ENCODE data around the gene PON2. TPM values are rescaled to one million over a fixed set of nuclear protein-coding genes. Genes with fewer than 3 reads are reported as not detected.
"Not testable (repeated sequence)": the region's sequence is repeated elsewhere in the genome, so short reads cannot be mapped to it uniquely, and the experiment has no call there.

Gene PON2
- total RNA-seq, 1 donor from 2014 or later, result 50.5 TPM

DNA sequence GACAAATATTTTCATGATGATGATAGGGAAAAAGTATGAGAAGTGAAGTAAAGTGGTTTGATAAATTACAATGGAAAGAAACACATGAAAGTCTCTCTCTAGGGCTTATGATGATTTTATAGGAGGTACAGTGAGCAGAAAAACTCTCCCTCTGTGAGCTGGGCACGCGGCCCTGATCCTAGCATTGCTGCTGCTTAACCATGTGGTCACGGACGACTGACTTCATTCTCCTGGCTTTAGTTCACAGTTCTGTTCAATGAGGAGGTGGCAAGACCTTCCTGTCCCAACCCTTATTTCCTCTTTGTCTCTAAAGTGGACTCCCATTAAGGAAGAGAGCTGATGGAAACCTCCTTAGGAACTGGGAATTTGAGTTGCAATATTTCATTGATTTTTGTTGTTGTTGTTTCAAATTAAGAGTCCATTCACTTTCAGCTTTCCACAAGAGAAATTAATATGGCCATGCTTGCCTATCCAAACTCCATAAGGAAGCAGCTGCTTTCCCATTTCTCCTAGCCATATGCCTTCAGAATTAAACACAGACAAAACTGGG is 30.4 kb downstream of the PON2 start:
- DNase-seq, result peak; percentile 3

DNA sequence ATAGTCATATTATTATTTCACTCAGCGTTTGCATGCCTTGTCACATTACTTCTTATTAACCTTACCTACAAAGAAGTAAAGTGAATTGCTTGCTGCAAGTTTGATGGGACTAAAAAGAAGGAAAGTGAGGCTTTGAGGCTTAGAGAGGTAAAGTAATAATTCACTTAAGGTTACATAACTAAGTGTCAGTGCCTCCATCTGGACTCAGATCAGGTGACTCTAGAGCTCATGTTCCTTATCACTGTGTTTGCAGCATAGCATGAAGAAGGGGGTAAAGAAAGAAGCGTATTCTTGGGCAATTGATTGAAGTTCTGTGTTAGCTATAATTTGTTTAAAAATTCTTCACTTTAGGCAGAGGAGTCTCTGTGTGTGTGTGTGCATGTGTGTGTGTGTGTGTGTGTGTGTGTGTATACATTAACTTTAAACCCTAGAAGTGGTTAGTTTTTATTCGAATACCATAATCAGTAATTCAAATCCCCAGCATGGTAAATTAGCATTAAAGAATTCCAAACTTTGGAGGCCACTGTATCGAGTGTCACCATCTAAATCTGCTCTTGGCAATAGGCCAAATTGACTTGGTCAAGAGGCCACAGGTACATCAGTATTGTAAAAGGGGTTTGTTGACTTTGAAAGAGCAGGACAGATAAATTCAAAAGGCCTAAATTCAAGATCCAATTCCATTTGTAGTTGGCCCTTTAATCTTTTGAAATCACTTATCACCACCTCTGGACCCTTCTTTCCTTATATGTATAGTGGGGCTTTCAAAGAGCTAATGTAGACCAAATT is 36.5 kb downstream of the PON2 start:
- no peak for DNase-seq

DNA sequence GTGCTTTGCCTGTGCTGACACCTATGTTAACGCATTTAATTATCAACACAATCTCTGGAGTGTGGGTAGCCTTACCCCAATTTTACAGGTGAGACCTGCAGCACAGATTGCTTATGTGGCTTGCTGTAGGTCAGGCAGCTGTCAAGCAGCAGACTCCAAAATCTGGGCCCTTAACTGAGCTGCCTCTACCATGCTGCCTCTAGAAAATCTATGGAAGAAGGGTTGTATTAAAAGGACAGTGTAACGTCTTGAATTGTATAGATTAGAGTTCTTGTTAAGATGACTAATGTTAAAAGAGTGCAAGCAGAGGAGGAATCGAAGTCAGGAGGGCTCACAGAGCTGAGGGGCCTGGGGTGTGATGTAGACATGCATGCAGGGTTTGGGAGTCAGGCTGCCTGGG is 37.4 kb downstream of the PON2 start:
- DNase-seq, result no peak

DNA sequence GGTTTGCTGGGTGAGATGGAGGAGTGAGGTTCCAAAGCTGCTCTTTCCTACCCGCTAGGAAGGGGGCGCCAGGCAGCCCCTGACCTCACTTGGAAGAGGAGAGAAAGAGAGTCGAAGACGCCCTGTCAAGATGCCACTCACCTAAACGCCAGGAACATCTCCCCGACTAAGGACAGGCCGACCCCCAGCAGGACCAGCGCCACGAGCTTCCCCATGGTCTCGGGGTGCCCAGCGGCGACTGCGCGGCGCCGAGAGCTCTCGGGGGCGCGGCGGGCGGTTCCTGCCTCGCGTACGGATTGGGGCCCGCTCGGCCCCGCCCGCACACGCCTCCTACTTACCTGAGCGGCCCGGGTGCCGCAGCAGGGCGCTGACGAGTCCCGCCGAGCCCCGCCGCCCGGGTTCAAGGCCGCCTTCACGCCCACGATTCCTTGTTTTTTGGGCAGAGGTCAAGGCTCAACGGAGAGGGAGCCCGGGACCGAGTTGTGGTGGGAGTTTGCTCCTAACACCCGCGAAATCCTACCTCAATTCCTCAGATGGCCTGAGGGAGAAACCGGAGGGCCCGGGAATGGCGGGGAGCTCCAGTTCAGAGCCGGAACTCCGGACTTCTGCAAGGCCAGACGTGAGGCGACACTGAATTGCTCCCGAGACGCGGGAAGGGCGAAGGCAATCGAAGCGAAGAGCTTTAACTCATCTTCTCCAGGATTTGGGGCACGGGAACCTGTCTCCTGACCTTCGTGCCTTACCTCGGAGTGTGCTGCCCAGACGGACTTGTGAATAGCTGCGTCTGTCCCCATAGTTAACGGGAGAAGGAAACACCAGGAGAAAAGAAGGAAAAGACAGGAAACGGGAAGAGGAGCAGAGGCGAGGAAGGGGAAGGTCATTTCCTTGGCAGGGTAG is 38.4 kb downstream of the PON2 start, which contains the start of gene PON3:
Gene PON3, minus strand, starts transcription at position 240 of the 897 bp plus-strand sequence. Its CDS starts 25 bp downstream, at position 215.
- DNase-seq, result no peak

DNA sequence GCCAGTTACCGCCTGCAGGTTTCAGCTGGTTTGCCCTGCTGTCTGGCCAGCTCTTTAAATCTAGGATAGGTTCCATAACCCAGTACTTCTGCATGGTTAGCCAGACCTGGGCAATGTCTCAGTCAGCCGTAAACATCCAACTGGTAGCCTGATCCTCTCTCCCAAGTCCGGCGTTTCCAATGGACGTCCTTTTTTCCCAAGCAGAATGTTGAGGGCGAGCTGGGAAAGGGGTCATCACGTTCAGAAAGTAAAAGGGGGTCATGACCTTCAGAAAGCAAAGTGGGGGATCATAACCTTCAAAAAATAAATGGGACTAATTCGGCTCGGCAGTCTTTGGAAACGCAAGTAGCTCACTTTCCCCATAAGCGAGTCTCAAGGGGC is 39.1 kb downstream of the PON2 start:
- DNase-seq, result no peak

DNA sequence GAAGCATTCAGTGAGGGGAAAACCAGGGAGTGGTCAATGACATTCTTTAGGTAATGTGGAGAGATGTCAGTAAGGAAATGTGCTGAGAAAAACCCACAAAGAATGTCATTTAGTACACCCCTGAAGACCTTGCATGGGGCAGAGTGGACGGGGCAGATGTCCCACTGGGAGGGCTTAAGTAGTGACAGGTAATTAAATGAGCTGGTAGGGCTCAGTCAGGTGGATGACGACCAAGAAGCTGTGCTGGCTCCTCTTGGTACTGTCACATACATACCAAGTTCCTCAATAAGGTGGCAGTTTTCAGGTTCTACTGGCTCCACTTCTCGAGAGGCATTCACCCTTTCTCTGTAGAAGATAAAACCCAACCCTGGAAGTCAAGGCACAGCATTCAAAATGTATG is 40.5 kb downstream of the PON2 start:
- no peak for DNase-seq

DNA sequence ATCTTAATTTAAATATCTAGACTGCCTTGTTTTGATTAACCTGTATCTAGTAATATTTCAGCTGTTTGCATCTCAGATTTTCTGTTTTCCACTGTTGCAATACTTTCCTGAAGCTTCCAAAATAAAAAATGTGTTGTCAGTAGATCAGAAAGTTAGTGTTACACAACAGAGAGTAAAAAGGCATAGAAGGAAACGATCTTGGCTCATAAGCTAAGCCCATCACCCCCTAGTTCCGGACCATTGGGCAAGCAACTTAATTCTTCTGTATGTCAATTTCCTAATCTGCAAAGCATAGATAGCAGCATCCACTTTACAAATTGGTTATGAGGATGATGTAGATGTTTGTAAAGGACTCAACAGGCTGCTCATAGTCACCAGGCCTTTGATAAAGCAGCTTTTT is 43.1 kb downstream of the PON2 start:
- DNase-seq, result no peak

DNA sequence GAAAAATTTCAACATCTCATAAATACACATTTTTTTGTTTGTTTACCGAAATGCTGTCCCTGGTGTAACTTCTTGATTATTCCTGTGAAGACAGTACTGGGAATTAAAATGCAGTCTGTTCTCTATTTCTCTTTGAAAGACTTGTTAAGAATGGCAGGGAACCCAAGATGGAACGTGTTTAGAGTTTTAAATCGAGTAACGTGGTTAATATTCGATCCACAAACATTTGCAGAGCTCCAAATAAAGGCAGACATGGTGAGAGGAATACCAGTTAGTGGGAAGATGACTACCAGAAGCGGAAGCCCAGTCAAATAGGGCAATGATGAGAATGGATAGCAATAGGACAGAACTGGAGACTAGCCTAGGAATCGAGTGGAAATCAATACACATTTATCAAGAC is 45.3 kb downstream of the PON2 start:
- DNase-seq, result no peak

DNA sequence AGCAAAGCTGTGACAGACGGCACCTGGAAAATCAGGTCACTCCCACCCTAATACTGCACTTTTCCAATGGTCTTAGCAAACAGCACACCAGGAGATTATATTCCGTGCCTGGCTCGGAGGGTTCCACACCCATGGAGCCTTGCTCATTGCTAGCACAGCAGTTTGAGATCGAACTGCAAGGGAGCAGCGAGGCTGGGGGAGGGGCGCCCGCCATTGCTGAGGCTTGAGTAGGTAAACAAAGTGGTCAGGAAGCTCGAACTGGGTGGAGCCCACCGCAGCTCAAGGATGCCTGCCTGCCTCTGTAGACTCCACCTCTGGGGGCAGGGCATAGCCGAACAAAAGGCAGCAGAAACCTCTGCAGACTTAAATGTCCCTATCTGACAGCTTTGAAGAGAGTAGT is 55.4 kb downstream of the PON2 start:
- DNase-seq, result not testable (repeated sequence)

DNA sequence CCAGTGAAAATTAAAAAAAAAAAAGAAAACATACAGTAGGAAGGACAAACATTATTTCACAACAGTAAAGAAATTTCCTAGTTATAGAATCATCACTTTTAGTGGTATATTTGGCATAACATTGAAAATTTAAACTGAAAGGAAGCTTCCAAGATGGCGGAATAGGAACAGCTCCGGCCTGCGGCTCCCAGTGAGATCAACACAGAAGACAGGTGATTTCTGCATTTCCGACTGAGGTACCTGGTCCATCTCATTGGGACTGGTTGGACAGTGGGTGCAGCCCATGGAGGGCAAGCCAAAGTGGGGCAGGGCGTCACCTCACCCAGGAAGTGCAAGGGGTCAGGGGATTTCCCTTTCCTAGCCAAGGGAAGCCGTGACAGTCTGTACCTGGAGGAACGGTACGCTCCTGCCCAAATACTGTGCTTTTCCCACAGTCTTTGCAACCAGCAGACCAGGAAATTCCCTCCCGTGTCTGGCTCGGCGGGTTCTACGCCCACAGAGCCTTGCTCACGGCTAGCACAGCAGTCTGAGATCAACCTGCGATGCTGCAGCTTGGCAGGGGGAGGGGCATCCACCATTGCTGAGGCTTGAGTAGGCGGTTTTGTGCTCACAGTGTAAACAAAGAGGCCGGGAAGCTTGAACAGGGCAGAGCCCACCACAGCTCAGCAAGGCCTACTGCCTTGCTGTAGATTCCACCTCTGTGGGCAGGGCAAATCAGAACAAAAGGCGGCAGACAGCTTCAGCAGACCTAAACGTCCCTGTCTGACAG is 58.0 kb downstream of the PON2 start:
- no peak for DNase-seq

DNA sequence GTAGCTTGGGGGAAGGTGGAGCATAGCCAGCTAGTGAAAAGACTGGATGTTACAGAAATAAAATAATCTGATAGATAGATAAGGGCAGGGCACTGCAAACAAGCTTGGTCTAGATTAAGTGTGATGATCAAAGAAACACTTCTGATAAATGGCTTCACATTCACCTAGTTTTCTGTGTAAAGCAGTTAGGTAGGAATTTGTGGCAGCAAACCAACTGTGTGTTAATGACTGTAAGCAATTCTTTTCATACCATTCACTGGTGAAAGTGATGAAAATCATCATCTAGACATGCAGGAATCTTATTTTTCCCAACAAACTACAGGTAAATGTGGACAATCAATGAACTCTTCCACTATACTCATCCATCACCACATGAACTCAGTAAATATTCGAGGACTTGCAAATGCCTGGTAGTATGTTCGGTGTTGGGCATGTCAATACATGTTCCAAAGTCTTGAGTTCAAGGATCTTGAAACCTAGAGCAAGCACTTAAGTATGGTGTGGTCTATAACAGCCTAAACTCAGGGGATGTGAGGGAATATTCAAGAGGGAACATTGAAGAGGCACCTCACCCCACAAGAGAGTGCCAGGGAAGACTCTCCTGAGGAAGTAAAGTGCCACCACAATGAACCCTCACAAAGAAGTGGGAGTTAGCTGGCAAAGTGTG is 59.1 kb downstream of the PON2 start:
- DNase-seq, result no peak

DNA sequence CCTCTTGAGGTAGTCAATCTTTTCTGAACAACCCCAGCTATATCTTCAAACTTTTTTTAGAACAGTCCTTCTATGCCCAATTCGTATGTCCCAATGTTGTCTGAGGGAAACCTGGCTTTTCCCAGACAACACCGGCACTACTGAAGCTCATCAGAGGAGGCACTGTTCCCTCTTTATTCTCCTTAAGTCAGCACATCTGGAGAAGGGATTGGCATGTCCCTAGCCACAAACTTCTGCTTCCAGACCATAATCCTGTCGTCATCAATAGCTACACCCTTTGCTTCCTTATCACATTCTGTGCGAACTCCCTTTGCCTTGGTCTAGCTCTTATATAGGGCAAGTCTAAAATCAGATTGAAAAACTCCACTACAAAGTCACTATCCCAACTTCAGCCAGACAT is 61.5 kb downstream of the PON2 start:
- DNase-seq, result no peak

DNA sequence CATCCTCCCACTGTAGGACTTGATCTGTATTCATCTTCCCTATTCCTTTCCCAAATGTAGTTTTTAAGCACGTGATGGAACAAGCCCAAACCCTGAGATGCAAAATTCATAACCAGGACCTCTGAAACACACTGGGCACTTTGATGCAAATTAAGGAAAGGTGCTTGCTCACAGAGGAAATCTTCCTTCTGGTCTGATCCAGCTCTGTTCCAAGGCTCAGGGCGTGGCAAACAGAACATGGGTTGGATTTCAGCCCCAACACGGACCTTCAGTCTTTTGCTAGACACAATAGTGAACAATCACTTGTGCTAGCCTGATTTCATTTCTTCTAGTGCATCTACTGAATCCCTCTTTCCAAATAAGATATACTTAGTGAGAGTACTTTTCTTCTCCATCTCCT is 66.6 kb downstream of the PON2 start:
- DNase-seq, result no peak

DNA sequence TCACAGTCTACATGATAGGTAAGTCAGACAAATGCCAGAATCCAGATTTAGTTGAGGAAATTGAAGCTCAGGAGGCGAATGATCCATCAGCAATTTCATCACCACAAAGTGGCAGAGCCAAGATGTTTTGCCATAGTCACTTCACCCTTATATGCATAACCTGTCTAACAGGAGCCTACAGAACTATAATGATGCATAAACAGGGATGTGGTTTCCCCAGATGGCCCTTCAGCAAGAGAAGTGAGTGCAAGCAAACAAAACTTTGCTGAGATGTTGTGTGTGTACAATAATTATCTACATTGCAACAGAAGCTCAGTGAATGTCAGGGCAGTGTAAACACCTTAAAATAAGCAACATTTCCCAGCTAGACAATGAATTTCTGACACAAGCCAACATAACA is 67.2 kb downstream of the PON2 start:
- no peak for DNase-seq

DNA sequence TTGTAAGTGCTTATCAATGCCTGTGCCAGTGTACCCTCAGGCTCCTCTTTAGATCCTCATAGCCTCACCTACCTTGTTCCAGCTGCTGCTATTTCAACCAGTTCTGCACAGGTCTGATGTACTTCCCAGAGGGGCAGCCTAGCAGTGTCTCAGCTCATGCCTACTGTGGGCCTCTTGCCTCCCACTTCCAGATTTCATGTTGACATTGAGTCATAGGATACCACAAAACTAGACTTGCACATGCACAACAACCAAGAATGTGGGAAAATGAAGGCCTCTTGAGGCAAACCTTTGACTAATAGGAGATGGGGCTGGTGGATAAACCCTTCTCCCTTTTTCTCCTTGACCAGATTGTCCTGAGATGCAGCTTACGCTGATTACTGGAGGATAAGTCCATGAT is 69.7 kb downstream of the PON2 start:
- DNase-seq, result no peak

DNA sequence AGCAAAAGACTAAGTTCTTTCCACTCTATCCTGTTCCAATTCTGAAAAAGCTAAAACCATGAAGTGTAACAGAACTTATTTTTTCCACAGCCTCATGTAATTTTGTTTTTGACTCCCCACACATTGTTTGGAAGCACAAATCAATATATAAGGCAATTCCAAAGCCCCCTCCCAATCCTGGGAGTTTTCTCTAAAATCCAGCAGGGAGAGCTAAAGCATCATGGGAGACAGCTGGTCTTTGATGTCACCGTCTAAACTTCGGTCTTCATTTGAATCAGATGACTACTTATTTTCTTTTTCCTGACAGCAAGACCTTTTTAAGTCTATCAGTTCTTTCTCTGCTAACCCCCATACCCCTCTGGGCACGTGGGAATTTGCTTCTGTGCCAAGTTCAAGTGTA is 77.2 kb downstream of the PON2 start:
- no peak for DNase-seq

Other genes starting within 250 kb of the PON2 start
- not detected for gene PON1, start 110.5 kb downstream of the PON2 start, total RNA-seq
- gene PON3, start 38.7 kb downstream of the PON2 start, total RNA-seq, result 0.47 TPM
- 0.16 TPM for gene ASB4, start 50.9 kb upstream of the PON2 start, total RNA-seq
- 11.7 TPM for gene PDK4, start 161.5 kb upstream of the PON2 start, total RNA-seq